ENCODE measurements around the gene WASL. TPM values are rescaled to one million over a fixed set of nuclear protein-coding genes. Genes with fewer than 3 reads are reported as not detected.
"Not testable (repeated sequence)": the region's sequence is repeated elsewhere in the genome, so short reads cannot be mapped to it uniquely, and the experiment has no call there.

The WASL gene
- polyA plus RNA-seq, 1 donor from 2014 or later = 22.5 TPM

- H4K20me1 ChIP-seq (ENCODE audit: insufficient read depth) = no peaks in the 10 kb centered on the region
- no peak overlapping the region for H3K4me3 ChIP-seq (ENCODE audit: low read length)
- H3K79me2 ChIP-seq (replicated peaks; ENCODE audit: insufficient read depth, low read length) = peaks cover 92% of the 10 kb centered on the region
- TF ChIP-seq REST (IDR thresholded peaks at IDR 0.05; ENCODE audit: borderline replicate concordance) = no peak
- no peak for TF ChIP-seq RAD21 (conservative IDR thresholded peaks at IDR 0.05)
- no peak for TF ChIP-seq SMC3 (conservative IDR thresholded peaks at IDR 0.05; ENCODE audit: poor library complexity)
- no peak for TF ChIP-seq CTCF (IDR thresholded peaks at IDR 0.05; ENCODE audit: poor library complexity, severe bottlenecking)
- no peak for TF ChIP-seq TAF1 (IDR thresholded peaks at IDR 0.05; ENCODE audit: low read depth)
- TF ChIP-seq EZH2 (IDR thresholded peaks at IDR 0.05; ENCODE audit: borderline replicate concordance, insufficient read depth, low read length, poor library complexity, severe bottlenecking) = no peak
- no peak for TF ChIP-seq EP300 (conservative IDR thresholded peaks at IDR 0.05; ENCODE audit: poor library complexity, severe bottlenecking)
- TF ChIP-seq POLR2AphosphoS5 (IDR thresholded peaks at IDR 0.05) = no peak
- no peak for TF ChIP-seq MXI1 (conservative IDR thresholded peaks at IDR 0.05; ENCODE audit: poor library complexity, severe bottlenecking)
- H3F3A ChIP-seq (ENCODE audit: insufficient read depth, low read length, poor library complexity, severe bottlenecking) = no peaks in the 10 kb centered on the region
- H2AFZ ChIP-seq (ENCODE audit: low read depth, low read length) = no peak overlapping the region
- H3K9me3 ChIP-seq (ENCODE audit: low read length) = no peaks in the 10 kb centered on the region
- no peak overlapping the region for H3K9ac ChIP-seq (ENCODE audit: low read length)
- H3K27me3 ChIP-seq (ENCODE audit: insufficient read depth, low read depth, low read length) = no peaks in the 10 kb centered on the region
- no peak overlapping the region for H3K27ac ChIP-seq (ENCODE audit: low read length)
- no peaks in the 10 kb centered on the region for H3K9me2 ChIP-seq (ENCODE audit: insufficient read depth, low read length)
- no peak overlapping the region for H3K4me2 ChIP-seq (ENCODE audit: low read length)
- no peaks in the 10 kb centered on the region for H3K36me3 ChIP-seq (ENCODE audit: insufficient read depth, low read length)
These were observed 24.0 kb downstream of the WASL start for GRCh38 chr7:123724817-123725253.

- Histone ChIP-seq H3K9me2 (ENCODE audit: insufficient read depth, low read length) (no peaks in the 10 kb centered on the region), H3K36me3 (ENCODE audit: insufficient read depth, low read length) (no peaks in the 10 kb centered on the region), H3K4me2 (ENCODE audit: low read length) (no peak overlapping the region), H4K20me1 (ENCODE audit: insufficient read depth) (no peaks in the 10 kb centered on the region), H3K9ac (ENCODE audit: low read length) (no peak overlapping the region), H3K9me3 (ENCODE audit: low read length) (no peaks in the 10 kb centered on the region), H3K79me2 (replicated peaks; ENCODE audit: insufficient read depth, low read length) (peaks cover 92% of the 10 kb centered on the region), H3F3A (ENCODE audit: insufficient read depth, low read length, poor library complexity, severe bottlenecking) (no peaks in the 10 kb centered on the region), H2AFZ (ENCODE audit: low read depth, low read length) (no peak overlapping the region), H3K4me3 (ENCODE audit: low read length) (no peak overlapping the region), H3K27me3 (ENCODE audit: insufficient read depth, low read depth, low read length) (no peaks in the 10 kb centered on the region), H3K27ac (ENCODE audit: low read length) (no peak overlapping the region)
- no peak for TF ChIP-seq MXI1 (conservative IDR thresholded peaks at IDR 0.05; ENCODE audit: poor library complexity, severe bottlenecking)
- TF ChIP-seq RAD21 (conservative IDR thresholded peaks at IDR 0.05) = no peak
- no peak for TF ChIP-seq TAF1 (IDR thresholded peaks at IDR 0.05; ENCODE audit: low read depth)
- no peak for TF ChIP-seq REST (IDR thresholded peaks at IDR 0.05; ENCODE audit: borderline replicate concordance)
- TF ChIP-seq POLR2AphosphoS5 (IDR thresholded peaks at IDR 0.05) = no peak
- no peak for TF ChIP-seq CTCF (IDR thresholded peaks at IDR 0.05; ENCODE audit: poor library complexity, severe bottlenecking)
- TF ChIP-seq EP300 (conservative IDR thresholded peaks at IDR 0.05; ENCODE audit: poor library complexity, severe bottlenecking) = no peak
- no peak for TF ChIP-seq SMC3 (conservative IDR thresholded peaks at IDR 0.05; ENCODE audit: poor library complexity)
- no peak for TF ChIP-seq EZH2 (IDR thresholded peaks at IDR 0.05; ENCODE audit: borderline replicate concordance, insufficient read depth, low read length, poor library complexity, severe bottlenecking)
These were observed 24.9 kb downstream of the WASL start for GRCh38 chr7:123723913-123724312.

GRCh38 chr7:123720527-123720926, 28.3 kb downstream of the WASL start:
- H4K20me1 ChIP-seq (ENCODE audit: insufficient read depth); H3K9ac ChIP-seq (ENCODE audit: low read length); H3K4me3 ChIP-seq (ENCODE audit: low read length); H3K36me3 ChIP-seq (ENCODE audit: insufficient read depth, low read length); H3K4me2 ChIP-seq (ENCODE audit: low read length); H3K9me2 ChIP-seq (ENCODE audit: insufficient read depth, low read length); H3K27ac ChIP-seq (ENCODE audit: low read length); H3K9me3 ChIP-seq (ENCODE audit: low read length); H3F3A ChIP-seq (ENCODE audit: insufficient read depth, low read length, poor library complexity, severe bottlenecking); H3K27me3 ChIP-seq (ENCODE audit: insufficient read depth, low read depth, low read length); H2AFZ ChIP-seq (ENCODE audit: low read depth, low read length): not testable (repeated sequence)
- H3K79me2 ChIP-seq (replicated peaks; ENCODE audit: insufficient read depth, low read length) = peaks cover 63% of the 10 kb centered on the region

All from neural cell (in vitro differentiated cells).